Measurements from ENCODE around the gene HOXB9. TPM values are rescaled to one million over a fixed set of nuclear protein-coding genes. Genes with fewer than 3 reads are reported as not detected.

HOXB9 gene
- total and polyA plus RNA-seq, 3 experiments from 2014 or later: 2.0 to 2.6 TPM; not detected in 1

- Mint-ChIP-seq H3K4me3 (peak within 1 kb of the TSS; percentile 19 to 88 (median 76)), H3K4me1 (peaks cover 51 to 75% (median 68%) of the 10 kb centered on the region in 3 donors), H3K36me3 (peaks cover 0 to 6% (median 2%) of the 10 kb centered on the region in 3 donors), H3K27me3 (peaks cover 82 to 85% of the 10 kb centered on the region in 2 donors), H3K9me3 (peaks cover 0 to 4% (median 0%) of the 10 kb centered on the region in 5 donors), H3K27ac (peak within 1 kb of the TSS in 3 of 8 donors; percentile 43 to 57 (median 57))
- Histone ChIP-seq H3K4me3 (ENCODE audit: low read length) (no peak within 1 kb of the TSS), H3K27ac (ENCODE audit: low read depth, low read length) (no peak within 1 kb of the TSS), H3K36me3 (ENCODE audit: insufficient read depth, low read length) (no peaks in the 10 kb centered on the region), H3K27me3 (ENCODE audit: insufficient read depth, low read length, poor library complexity, severe bottlenecking) (peaks cover 82% of the 10 kb centered on the region), H3K4me1 (ENCODE audit: insufficient read depth, low read length) (peaks cover 57% of the 10 kb centered on the region), H3K9me3 (ENCODE audit: low read length) (no peaks in the 10 kb centered on the region)
- POLR2A ChIA-PET: interaction anchor here (0.5 to 0.8 kb wide), 2 partner anchors 28 to 73 kb away, joined by 3 read pairs; no protein-coding TSS in a partner anchor
- CTCF ChIA-PET: interaction anchor here (1.0 to 1.4 kb wide), 3 partner anchors 17 to 264 kb away, joined by 3 to 4 read pairs (median 3); no protein-coding TSS in a partner anchor
- no peak for DNase-seq
Measured at GRCh38 chr17:48615047-48615962, 10.9 kb downstream of the HOXB9 start, which contains the start of gene HOXB8. Gene HOXB8, minus strand, starts transcription at chr17:48615292. Its CDS starts 588 bp downstream, at chr17:48614704.

- peak overlapping the region in 2 of 8 donors; percentile 43 to 51 for H3K27ac Mint-ChIP-seq
- peaks cover 0 to 4% (median 0%) of the 10 kb centered on the region in 5 donors for H3K9me3 Mint-ChIP-seq
- Histone ChIP-seq H3K4me1 (ENCODE audit: insufficient read depth, low read length) (peaks cover 63% of the 10 kb centered on the region), H3K4me3 (ENCODE audit: low read length) (no peak overlapping the region), H3K27me3 (ENCODE audit: insufficient read depth, low read length, poor library complexity, severe bottlenecking) (peaks cover 80% of the 10 kb centered on the region), H3K9me3 (ENCODE audit: low read length) (no peaks in the 10 kb centered on the region), H3K36me3 (ENCODE audit: insufficient read depth, low read length) (no peaks in the 10 kb centered on the region), H3K27ac (ENCODE audit: low read depth, low read length) (no peak overlapping the region)
- CTCF ChIA-PET: interaction anchor here (1.2 to 2.4 kb wide), 4 partner anchors 10 to 307 kb away, joined by 3 to 25 read pairs (median 4); partner anchors contain the start of gene HOXB9
- POLR2A ChIA-PET: interaction anchor here (0.5 kb wide), 2 partner anchors 10 to 1433 kb away, joined by 3 to 9 read pairs; no protein-coding TSS in a partner anchor
- H3K27me3 Mint-ChIP-seq: peaks cover 78 to 84% of the 10 kb centered on the region in 2 donors
- peaks cover 0 to 6% (median 2%) of the 10 kb centered on the region in 3 donors for H3K36me3 Mint-ChIP-seq
- peak overlapping the region; percentile 43 to 88 (median 76) for H3K4me3 Mint-ChIP-seq
- H3K4me1 Mint-ChIP-seq: peaks cover 49 to 74% (median 65%) of the 10 kb centered on the region in 3 donors
- DNase-seq: peak in 1 of 5 donors; percentile 30
Measured at GRCh38 chr17:48613862-48614694, 12.1 kb downstream of the HOXB9 start.

GRCh38 chr17:48612854-48613691 is 13.1 kb downstream of the HOXB9 start:
- H3K4me3 ChIP-seq (ENCODE audit: low read length): peak overlapping the region; percentile 62
- Mint-ChIP-seq H3K27me3 (peaks cover 77 to 82% of the 10 kb centered on the region in 2 donors), H3K36me3 (peaks cover 0 to 6% (median 2%) of the 10 kb centered on the region in 3 donors), H3K27ac (peak overlapping the region in 3 of 8 donors; percentile 3 to 51 (median 43)), H3K4me3 (peak overlapping the region; percentile 81 to 91 (median 88)), H3K9me3 (peaks cover 0 to 4% (median 0%) of the 10 kb centered on the region in 5 donors), H3K4me1 (peaks cover 40 to 65% (median 55%) of the 10 kb centered on the region in 3 donors)
- peaks cover 53% of the 10 kb centered on the region for H3K4me1 ChIP-seq (ENCODE audit: insufficient read depth, low read length)
- CTCF ChIA-PET: interaction anchor here (0.7 to 2.4 kb wide), 12 partner anchors 11 to 533 kb away, joined by 3 to 25 read pairs (median 3); partner anchors contain the start of gene HOXB9
- POLR2A ChIA-PET: interaction anchor here (0.5 to 0.7 kb wide), 4 partner anchors 12 to 226 kb away, joined by 3 read pairs; no protein-coding TSS in a partner anchor
- H3K27ac ChIP-seq (ENCODE audit: low read depth, low read length): no peak overlapping the region
- H3K36me3 ChIP-seq (ENCODE audit: insufficient read depth, low read length): no peaks in the 10 kb centered on the region
- peak in 4 of 5 donors; percentile 46 to 67 (median 50) for DNase-seq
- H3K27me3 ChIP-seq (ENCODE audit: insufficient read depth, low read length, poor library complexity, severe bottlenecking): peaks cover 70% of the 10 kb centered on the region
- H3K9me3 ChIP-seq (ENCODE audit: low read length): no peaks in the 10 kb centered on the region

DNA sequence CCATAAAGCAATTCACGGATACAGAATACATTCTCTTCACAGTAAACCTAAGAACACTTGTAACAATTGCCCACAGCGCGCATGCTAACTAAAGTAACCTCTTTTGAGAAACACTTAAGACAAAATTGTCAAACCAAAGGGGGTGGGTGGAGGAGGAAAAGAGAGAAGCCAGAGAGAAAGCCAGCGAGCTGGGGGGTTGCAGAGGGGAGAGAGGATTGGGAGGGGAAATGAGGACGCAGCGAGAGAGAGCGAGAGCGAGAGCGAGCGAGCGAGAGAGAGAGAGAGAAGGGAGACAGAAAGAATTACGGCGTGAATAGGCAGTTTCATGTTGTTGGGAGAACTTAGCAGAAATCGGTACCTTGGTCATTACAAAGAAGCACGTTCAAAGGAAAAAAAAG is 13.7 kb downstream of the HOXB9 start:
- ChIA-PET POLR2A (interaction anchor here (0.7 kb wide), 3 partner anchors 11 to 35 kb away, joined by 3 read pairs; no protein-coding TSS in a partner anchor), CTCF (interaction anchor here (0.7 to 2.4 kb wide), 12 partner anchors 11 to 532 kb away, joined by 3 to 25 read pairs (median 3); partner anchors contain the start of gene HOXB9)
- Histone ChIP-seq H3K36me3 (ENCODE audit: insufficient read depth, low read length) (no peaks in the 10 kb centered on the region), H3K9me3 (ENCODE audit: low read length) (no peaks in the 10 kb centered on the region), H3K27me3 (ENCODE audit: insufficient read depth, low read length, poor library complexity, severe bottlenecking) (peaks cover 64% of the 10 kb centered on the region), H3K4me3 (ENCODE audit: low read length) (peak overlapping the region; percentile 62), H3K4me1 (ENCODE audit: insufficient read depth, low read length) (peaks cover 48% of the 10 kb centered on the region), H3K27ac (ENCODE audit: low read depth, low read length) (no peak overlapping the region)
- H3K9me3 Mint-ChIP-seq: peaks cover 0 to 4% (median 0%) of the 10 kb centered on the region in 5 donors
- peaks cover 75 to 83% of the 10 kb centered on the region in 2 donors for H3K27me3 Mint-ChIP-seq
- H3K4me3 Mint-ChIP-seq: peak overlapping the region; percentile 80 to 91 (median 86)
- peak overlapping the region in 4 of 8 donors; percentile 3 to 72 (median 34) for H3K27ac Mint-ChIP-seq
- no peak for DNase-seq
- peaks cover 38 to 62% (median 53%) of the 10 kb centered on the region in 3 donors for H3K4me1 Mint-ChIP-seq
- H3K36me3 Mint-ChIP-seq: peaks cover 0 to 6% (median 2%) of the 10 kb centered on the region in 3 donors

GRCh38 chr17:48611681-48612455 is 14.3 kb downstream of the HOXB9 start:
- no peak for DNase-seq

DNA sequence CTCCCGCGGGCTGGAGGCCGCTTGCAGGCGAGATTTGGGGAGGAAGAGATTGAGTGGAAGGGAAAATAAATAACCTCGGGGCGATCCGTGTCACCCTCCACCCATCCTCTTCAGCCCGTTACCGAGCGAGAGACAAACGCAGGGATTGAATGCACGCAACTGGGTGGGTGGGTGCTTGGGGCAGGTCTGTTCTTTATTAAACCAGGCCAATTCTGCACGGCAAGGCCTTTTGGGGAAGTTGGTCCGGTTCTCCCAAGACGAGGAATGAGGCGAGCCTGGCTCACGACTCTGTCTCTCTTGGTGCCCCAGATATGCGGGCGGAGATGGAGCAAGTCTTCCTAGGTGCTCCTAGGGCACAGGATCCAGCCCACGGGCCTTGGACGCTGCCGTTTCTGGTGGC is 14.9 kb downstream of the HOXB9 start:
- H3K4me1 ChIP-seq (ENCODE audit: insufficient read depth, low read length): peaks cover 48% of the 10 kb centered on the region
- H3K27me3 ChIP-seq (ENCODE audit: insufficient read depth, low read length, poor library complexity, severe bottlenecking): peaks cover 52% of the 10 kb centered on the region

More at GRCh38 chr17:48611681-48612455, 14.3 kb downstream of the HOXB9 start:
- CTCF ChIA-PET: interaction anchor here (1.2 kb wide), 2 partner anchors 21 to 266 kb away, joined by 3 read pairs; no protein-coding TSS in a partner anchor
- Mint-ChIP-seq H3K4me1 (peaks cover 34 to 56% (median 47%) of the 10 kb centered on the region in 3 donors), H3K4me3 (peak overlapping the region; percentile 91 to 98 (median 95)), H3K9me3 (peaks cover 0 to 4% (median 0%) of the 10 kb centered on the region in 5 donors), H3K36me3 (peaks cover 0 to 6% (median 2%) of the 10 kb centered on the region in 3 donors), H3K27me3 (peaks cover 73 to 83% of the 10 kb centered on the region in 2 donors), H3K27ac (peak overlapping the region in 3 of 8 donors; percentile 37 to 76 (median 63))
- peaks cover 58% of the 10 kb centered on the region for H3K27me3 ChIP-seq (ENCODE audit: insufficient read depth, low read length, poor library complexity, severe bottlenecking)
- peak overlapping the region; percentile 32 for H3K4me3 ChIP-seq (ENCODE audit: low read length)
- peaks cover 48% of the 10 kb centered on the region for H3K4me1 ChIP-seq (ENCODE audit: insufficient read depth, low read length)
- POLR2A ChIA-PET: no interaction called here
- no peaks in the 10 kb centered on the region for H3K36me3 ChIP-seq (ENCODE audit: insufficient read depth, low read length)
- H3K9me3 ChIP-seq (ENCODE audit: low read length): no peaks in the 10 kb centered on the region
- no peak overlapping the region for H3K27ac ChIP-seq (ENCODE audit: low read depth, low read length)

More for the DNA sequence above, 14.9 kb downstream of the HOXB9 start:
- DNase-seq: no peak
- ChIA-PET CTCF (no interaction called here), POLR2A (no interaction called here)
- Mint-ChIP-seq H3K27ac (peak overlapping the region in 6 of 8 donors; percentile 63 to 85 (median 71)), H3K9me3 (peaks cover 0 to 4% (median 0%) of the 10 kb centered on the region in 5 donors), H3K36me3 (peaks cover 0 to 6% (median 0%) of the 10 kb centered on the region in 3 donors), H3K4me1 (peaks cover 32 to 56% (median 46%) of the 10 kb centered on the region in 3 donors), H3K4me3 (peak overlapping the region; percentile 91 to 98 (median 95)), H3K27me3 (peaks cover 73 to 82% of the 10 kb centered on the region in 2 donors)
- H3K4me3 ChIP-seq (ENCODE audit: low read length): peak overlapping the region; percentile 90
- H3K36me3 ChIP-seq (ENCODE audit: insufficient read depth, low read length): no peaks in the 10 kb centered on the region
- peak overlapping the region; percentile 57 for H3K27ac ChIP-seq (ENCODE audit: low read depth, low read length)
- no peaks in the 10 kb centered on the region for H3K9me3 ChIP-seq (ENCODE audit: low read length)

Measured in CD8-positive, alpha-beta memory T cell (primary cell).